ENCODE results near the gene TRAF3.

The TRAF3 gene

GRCh38 chr14:102751088-102751487 lies 26.2 kb upstream of the TRAF3 start:
- TF ChIP-seq, protein P1, sequence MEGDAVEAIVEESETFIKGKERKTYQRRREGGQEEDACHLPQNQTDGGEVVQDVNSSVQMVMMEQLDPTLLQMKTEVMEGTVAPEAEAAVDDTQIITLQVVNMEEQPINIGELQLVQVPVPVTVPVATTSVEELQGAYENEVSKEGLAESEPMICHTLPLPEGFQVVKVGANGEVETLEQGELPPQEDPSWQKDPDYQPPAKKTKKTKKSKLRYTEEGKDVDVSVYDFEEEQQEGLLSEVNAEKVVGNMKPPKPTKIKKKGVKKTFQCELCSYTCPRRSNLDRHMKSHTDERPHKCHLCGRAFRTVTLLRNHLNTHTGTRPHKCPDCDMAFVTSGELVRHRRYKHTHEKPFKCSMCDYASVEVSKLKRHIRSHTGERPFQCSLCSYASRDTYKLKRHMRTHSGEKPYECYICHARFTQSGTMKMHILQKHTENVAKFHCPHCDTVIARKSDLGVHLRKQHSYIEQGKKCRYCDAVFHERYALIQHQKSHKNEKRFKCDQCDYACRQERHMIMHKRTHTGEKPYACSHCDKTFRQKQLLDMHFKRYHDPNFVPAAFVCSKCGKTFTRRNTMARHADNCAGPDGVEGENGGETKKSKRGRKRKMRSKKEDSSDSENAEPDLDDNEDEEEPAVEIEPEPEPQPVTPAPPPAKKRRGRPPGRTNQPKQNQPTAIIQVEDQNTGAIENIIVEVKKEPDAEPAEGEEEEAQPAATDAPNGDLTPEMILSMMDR (IDR thresholded peaks at IDR 0.05; ENCODE audit: low read depth, low read length): no peak
- in situ Hi-C loops (cut with HindIII; ENCODE audit: low sequenced_read_pairs): no loop called here
- H3K4me3 ChIP-seq (ENCODE audit: low read depth, low read length): no peak overlapping the region
- DNase-seq (ENCODE audit: low read depth, low spot score): no peak

DNA sequence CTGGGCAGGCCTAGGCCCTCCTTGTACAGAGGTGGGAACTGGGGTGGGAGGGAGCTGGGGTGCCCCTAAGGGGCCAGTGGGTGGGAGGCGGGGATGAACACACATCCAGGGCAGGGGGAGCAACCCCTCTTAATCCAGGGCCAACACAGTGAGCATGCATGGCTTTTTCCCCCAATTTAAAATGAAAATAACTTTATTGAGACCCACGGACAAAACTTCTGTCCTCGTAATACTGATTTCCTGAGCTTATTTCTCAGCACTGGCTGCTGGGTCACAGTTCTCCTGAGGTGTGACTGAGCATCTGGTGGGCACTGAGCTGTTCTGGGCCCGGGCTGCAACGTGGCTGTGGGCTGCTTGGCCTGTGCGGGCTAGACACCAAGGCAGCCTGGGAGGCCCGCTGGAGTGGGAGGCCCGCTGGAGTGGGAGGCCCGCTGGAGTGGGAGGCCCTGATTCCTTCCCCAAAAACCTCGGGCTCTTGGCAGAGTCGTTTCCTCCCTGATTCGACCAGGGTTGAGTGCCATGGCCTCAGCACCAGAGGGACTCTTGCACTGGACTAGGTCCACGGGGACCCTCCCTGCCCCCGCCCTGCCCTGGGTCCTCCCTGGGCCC lies 24.9 kb upstream of the TRAF3 start:
- in situ Hi-C loops (cut with HindIII; ENCODE audit: low sequenced_read_pairs): no loop called here
- TF ChIP-seq, protein P1 (IDR thresholded peaks at IDR 0.05; ENCODE audit: low read depth, low read length): no peak
- H3K4me3 ChIP-seq (ENCODE audit: low read depth, low read length): no peak overlapping the region
- DNase-seq (ENCODE audit: low read depth, low spot score): no peak

DNA sequence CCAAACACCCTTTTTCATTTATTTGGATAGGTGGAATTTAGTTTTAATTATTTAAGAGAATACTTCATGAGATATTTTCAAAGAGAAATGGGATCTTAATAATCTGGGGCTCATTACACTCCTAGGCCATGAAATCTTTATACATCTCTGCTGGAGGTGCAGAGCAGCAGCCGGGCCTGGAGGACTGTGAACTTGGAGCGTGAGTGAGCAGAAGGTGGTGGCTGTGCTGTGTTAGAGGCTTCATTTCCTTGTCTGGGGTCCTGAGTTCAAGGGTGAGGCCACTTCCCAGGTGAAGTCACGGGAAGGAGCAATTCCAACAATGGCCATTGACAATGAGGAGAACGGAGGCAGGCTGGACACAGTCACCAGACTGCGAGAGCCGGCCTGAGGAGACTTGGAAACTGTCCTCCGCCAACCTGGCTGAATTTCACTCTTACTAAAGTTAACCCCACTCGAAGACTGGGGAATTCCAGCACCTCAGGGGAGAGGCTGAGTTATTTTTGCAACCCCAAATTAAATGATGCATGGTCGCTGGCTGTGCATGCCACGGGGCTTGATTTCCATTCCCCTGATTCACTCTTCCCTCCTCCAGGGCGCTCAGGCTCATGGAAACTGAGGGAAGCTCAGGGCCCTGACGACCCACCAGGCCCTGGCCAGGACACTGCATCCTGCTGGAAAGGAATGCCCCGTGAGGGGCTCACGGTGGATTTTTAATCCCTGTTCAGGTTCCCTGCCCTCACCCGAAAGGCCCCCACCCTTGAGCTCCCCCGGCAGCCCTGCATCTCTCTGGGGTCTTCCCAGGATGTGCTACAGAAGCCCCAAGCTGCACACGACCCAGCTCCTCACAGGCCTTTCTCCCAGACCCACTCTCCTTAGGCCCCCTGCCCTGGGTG lies 22.6 kb upstream of the TRAF3 start:
- TF ChIP-seq, protein P1 (IDR thresholded peaks at IDR 0.05; ENCODE audit: low read depth, low read length): no peak
- in situ Hi-C loops (cut with HindIII; ENCODE audit: low sequenced_read_pairs): no loop called here
- no peak for DNase-seq (ENCODE audit: low read depth, low spot score)
- H3K4me3 ChIP-seq (ENCODE audit: low read depth, low read length): no peak overlapping the region

DNA sequence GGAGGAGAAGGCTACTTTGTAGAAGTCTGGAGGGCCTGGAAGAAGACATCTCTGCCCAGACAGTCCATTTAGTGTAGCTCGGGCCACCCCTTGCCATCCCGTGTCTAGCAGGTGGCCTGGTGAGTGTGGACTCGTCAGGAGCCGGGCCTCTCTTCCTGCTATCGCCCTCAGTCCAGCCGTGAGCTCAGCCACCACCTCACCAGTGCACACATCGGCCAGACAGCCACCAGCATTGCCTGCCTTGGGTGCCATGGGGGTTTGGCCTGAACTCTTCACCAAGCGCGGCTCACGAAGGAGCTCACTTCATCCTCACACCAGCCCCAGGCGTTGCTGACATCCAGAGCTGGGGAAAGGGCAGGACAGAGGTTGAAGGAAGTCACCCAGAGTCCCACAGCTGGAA lies 19.6 kb upstream of the TRAF3 start:
- TF ChIP-seq, protein P1 (IDR thresholded peaks at IDR 0.05; ENCODE audit: low read depth, low read length): no peak
- no peak for DNase-seq (ENCODE audit: low read depth, low spot score)
- H3K4me3 ChIP-seq (ENCODE audit: low read depth, low read length): no peak overlapping the region
- in situ Hi-C loops (cut with HindIII; ENCODE audit: low sequenced_read_pairs): no loop called here

DNA sequence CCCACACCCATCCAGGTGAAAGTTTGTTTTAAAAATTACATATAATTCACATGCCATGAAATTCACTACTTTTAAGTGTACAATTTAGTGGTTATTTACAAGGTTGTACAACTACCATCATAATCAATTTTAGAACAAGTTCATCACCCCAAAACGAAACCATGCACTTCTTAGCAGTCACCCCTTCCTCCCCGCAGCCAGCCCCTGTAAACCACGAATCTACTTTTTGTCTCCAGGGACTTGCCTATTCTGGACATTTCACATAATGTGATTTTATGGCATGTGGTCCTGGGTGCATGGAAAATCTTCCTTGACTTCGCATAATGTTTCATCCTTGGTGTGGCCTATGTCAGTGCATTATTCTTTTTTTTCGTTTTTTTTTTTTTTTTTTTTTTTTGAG lies 19.2 kb upstream of the TRAF3 start:
- H3K4me3 ChIP-seq (ENCODE audit: low read depth, low read length): no peak overlapping the region
- in situ Hi-C loops (cut with HindIII; ENCODE audit: low sequenced_read_pairs): no loop called here
- no peak for DNase-seq (ENCODE audit: low read depth, low spot score)
- TF ChIP-seq, protein P1 (IDR thresholded peaks at IDR 0.05; ENCODE audit: low read depth, low read length): no peak

GRCh38 chr14:102759456-102760187 lies 17.6 kb upstream of the TRAF3 start:
- no peak for DNase-seq (ENCODE audit: low read depth, low spot score)
- in situ Hi-C loops (cut with HindIII; ENCODE audit: low sequenced_read_pairs): no loop called here
- H3K4me3 ChIP-seq (ENCODE audit: low read depth, low read length): no peak overlapping the region
- TF ChIP-seq, protein P1 (IDR thresholded peaks at IDR 0.05; ENCODE audit: low read depth, low read length): no peak

Data from astrocyte of the spinal cord (primary cell).